Measurements from ENCODE around the gene SRC.

The SRC gene

GRCh38 chr20:37351689-37352607 is 6.0 kb downstream of the SRC start:
- no peak for DNase-seq

DNA sequence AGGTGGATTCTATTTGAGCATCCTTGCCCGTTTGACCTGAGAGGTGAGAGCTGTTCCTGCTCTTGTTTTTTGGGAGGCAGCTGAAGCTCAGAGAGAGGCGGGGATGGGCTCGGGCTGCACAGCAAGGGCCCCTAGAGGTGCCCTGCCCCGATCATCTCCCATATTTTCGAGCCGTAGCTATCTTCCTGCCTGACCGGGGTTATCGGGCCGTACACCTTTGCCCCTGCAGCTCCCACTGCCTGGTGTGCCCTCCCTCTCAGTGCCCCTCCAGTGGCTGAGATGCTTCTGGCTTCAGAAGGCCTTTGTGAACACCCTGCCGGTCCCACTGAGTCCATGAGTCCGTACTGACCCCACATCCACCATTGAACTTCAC is 6.7 kb downstream of the SRC start:
- DNase-seq: no peak

DNA sequence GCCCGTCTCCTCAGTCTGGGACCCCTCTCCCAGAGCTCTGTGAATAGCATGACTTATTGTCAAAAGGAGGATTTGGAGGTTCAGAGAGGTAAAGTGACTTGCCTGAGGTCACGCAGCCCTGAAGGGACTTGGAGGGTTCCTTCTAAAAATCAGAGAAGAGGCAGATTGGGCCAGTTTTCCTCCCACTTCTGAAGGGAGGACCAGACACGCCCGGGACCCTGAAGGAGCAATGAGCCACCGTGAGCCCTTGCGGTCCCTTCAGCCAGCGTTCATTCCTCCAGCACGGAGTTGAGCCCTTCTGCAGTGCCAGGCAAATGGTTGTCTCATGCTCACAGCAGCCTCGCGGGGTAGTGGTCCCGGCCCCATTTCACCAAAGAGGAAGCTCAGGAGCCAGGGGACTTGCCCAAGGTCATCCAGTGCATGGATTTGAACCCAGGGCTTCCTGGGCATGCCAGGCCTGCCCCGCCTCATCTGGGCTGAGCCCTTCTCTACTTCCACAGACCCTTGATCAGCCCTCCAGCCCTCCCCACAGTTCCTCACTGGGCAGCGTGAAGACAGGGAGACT is 7.4 kb downstream of the SRC start:
- DNase-seq: no peak

- no peak for DNase-seq
Observed at GRCh38 chr20:37354210-37355195, 8.6 kb downstream of the SRC start.

- DNase-seq: no peak
Observed at GRCh38 chr20:37355252-37356180, 9.6 kb downstream of the SRC start.

DNA sequence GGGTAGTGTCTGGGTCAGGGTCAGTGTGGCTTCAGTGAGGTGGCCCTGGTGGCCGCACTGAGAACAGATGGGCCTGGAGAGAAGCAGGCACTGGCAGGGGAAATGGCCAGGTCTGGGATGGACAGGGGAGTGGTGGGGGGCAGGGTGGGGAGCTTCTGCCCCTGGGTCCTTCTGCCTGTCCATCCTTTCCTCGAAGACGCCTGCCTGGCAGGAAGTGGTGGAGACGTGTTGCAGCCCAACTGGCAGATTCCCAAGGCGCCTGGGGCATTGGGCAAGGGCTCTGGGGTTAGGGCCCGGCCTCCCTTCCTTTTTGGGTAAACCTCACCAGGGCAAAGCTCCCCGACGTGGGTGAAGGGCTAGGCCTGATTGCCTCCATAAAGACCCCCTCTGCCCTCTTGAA is 10.4 kb downstream of the SRC start:
- DNase-seq: no peak

- DNase-seq: no peak
Observed at GRCh38 chr20:37356961-37357371, 11.0 kb downstream of the SRC start.

GRCh38 chr20:37357481-37358365 is 11.8 kb downstream of the SRC start:
- no peak for DNase-seq

DNA sequence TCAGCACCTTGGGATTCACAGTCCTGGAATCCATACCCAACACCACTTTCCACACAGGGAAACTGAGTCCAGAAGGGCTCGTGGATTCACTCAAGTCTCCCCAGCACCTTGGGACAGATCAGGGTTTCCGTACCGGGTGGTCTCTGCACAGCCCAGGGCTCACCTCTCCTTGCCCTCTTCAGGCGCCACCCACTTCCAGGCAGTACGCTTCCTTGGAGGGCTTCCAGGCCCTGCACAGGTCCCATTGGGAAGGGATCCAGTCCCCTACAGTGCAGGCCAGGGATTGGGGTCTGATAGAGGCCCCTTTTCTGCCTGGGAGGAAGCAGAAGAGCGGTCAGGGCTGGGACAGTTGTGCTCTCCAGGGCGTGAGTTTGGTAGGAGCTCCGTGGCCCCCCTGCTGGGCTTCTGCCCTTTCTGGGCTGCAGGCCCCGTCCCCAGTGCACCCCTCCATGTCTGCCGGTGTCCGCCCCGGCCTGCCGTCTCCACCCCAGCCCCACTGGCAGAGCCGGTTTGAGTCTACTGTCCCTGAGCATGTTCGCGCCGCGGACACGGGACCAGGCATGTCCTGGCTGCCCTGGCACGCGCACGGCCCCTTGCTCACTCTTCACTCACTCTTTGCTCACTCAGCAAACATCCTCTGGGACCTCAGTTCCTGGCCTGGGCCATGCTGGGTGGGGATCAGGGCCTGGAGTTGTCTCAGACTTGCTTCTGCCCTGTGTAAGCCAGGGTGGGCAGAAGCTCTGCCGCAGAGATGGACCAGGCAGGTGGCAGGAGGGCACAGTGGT is 12.6 kb downstream of the SRC start:
- DNase-seq: no peak

DNA sequence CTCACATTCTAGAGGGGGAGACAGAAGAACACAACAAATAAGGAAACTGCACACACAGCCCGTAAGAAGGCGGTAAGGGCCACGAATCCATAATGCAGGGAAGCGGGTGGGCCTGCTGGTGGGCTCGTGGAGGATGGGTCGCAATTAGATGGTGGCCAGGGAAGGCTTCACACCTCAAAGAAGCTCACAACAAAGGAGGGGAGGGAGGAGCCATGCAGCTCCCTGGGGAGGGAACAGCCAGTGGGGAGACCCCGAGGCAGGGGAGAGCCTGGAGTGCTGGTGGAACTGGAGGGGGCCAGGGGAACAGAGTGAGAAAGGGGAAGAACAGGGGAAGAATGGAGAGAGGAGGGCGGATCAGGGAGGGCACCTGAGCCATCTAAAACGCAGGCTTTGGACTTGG is 13.4 kb downstream of the SRC start:
- no peak for DNase-seq

DNA sequence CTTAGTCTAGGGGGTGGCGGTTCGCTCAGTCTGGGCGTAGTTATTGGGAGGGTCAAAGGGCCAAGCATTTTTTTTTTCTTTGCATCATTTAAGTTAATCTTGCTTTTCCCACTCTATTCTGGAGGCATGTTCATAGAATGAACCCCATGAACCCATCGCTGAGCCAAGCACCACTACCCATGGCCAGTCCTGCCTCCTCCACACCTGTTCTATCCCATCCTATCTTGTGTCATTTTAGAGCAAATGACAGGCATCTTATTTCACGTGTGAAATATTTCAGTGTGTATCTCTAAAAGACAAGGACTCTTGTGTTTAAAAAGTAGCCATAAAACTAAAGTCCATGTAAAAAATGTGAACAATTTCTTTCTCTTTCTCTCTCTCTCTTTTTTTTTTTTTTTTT is 13.9 kb downstream of the SRC start:
- DNase-seq: peak; percentile 18

GRCh38 chr20:37360391-37361115 is 14.6 kb downstream of the SRC start:
- DNase-seq: no peak

- DNase-seq: peak; percentile 13
Observed at GRCh38 chr20:37361336-37361735, 15.4 kb downstream of the SRC start.

DNA sequence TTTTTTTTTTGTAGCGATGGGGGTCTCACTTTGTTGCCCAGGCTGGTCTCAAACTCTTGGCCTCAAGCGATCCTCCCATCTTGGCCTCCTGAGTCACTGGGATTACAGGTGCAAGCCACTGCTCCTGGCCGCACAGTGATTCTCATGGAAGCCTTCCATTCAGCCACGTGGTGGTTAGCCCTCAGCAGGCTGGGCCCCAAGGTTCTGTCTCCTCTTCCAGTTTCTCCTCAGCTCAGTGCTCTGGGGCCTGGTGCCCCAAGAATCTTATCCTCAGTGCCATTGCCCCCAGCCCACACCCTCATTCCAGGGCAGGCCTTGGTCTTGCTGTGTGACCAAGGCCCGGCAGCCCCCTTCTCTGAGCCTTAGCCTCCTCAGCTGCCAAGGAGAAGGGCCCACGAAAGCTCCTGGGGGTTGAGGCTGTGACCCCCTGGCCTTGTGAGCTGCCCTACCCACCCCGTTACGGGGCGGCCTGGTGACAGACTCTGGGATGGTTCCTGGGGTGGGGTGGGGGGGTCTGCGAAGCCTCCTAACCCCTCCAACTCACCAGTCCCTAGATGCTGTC is 16.4 kb downstream of the SRC start:
- peak; percentile 10 for DNase-seq

DNA sequence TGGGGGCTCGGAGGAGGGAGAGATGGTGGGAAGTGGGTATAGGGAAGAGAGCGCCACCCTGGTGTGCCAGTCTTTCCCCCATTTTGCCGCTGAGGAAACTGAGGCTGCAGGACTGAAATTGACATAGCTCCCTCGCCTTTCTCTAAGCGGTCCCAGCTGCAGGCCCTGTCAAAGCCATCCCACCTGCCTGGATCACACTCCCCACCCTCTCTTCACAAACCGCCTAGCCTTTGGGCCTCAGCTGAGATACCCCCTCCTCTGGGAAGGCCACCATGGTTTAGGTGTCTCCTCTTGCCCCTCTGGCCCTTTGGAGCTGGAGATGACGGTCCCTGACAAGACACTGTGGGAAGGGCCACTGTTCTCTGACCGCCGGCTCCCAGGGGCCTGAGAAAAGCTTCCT is 16.9 kb downstream of the SRC start:
- peak; percentile 2 for DNase-seq

- peak; percentile 15 for DNase-seq
Observed at GRCh38 chr20:37363221-37364012, 17.5 kb downstream of the SRC start.

DNA sequence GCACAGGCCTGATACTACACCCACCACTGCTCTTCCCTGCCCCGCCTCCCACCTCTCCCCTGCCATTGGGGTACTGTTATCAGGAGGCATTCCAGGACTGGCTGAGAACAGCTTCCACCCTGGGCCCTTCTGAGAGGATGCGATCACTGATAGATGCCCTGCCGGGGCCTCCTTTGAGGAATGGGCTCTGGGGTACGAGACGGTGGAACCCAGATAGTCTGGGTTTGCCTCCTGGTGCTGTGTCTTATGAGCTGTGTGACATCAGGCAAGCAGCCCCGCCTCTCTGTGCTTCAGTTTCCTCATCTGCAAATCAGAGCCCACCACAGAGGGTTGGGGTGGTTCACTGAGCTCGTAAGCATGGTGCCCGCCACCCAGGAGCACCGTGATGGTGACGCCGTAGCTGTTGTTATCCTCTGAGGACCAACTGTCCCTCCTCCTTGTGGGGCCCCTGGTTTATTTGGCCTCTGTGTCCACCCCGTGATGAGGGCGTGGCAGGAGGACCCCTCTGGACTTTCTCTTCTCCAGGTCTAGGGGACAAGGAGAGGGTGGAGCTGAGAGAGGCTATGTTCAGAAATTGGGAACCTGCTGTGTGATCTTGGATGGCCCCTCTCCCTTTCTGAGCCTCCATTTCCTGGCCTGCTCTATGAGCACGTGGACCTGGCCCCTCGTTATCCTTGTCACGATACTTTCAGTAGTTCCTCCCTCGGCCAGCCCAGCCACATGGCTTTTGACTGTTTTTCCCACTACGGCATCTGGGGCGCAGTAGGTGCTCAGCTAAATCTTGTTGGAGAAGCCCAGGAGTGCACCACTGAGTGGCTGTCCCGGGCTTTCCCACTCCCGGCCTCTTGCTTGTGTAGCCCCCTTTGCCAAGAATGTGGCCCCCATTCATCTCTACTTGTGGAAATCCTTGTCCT is 18.3 kb downstream of the SRC start:
- peak; percentile 15 for DNase-seq
